IMR-90 (cell line): ENCODE data around the gene CPA3.

ENCODE experiments used
- FOS ChIP-seq: fragments of 150-350 bp; IDR thresholded peaks from 2 replicates; pipeline ENCODE4 v1.6.1; 2016; ENCODE audit warnings: low read depth, low read length
- MAFK ChIP-seq: IDR thresholded peaks from 2 replicates; pipeline ENCODE4 v1.6.1; 2012; ENCODE audit warnings: low read depth, low read length, improper control_type of control experiment
- MXI1 ChIP-seq: IDR thresholded peaks from 2 replicates; pipeline ENCODE4 v1.6.1; 2012; ENCODE audit warnings: low read depth, mild to moderate bottlenecking, low read length, moderate library complexity, borderline replicate concordance
- NFE2L2 ChIP-seq: fragments of 150-350 bp; IDR thresholded peaks from 2 replicates; pipeline ENCODE4 v1.6.1; 2016; ENCODE audit warnings: low read depth, mild to moderate bottlenecking, low read length
- POLR2A ChIP-seq: IDR thresholded peaks from 2 replicates; pipeline ENCODE4 v1.6.1; 2012; ENCODE audit warnings: mild to moderate bottlenecking, low read depth, low read length
- RAD21 ChIP-seq: IDR thresholded peaks from 2 replicates; pipeline ENCODE4 v1.6.1; 2012; ENCODE audit warnings: low read length, improper control_type of control experiment
- RFX5 ChIP-seq: IDR thresholded peaks from 2 replicates; pipeline ENCODE4 v1.8.0; 2012; ENCODE audit warnings: low read depth, mild to moderate bottlenecking, low read length, moderate library complexity
- SMC3 ChIP-seq: fragments of 150-350 bp; IDR thresholded peaks from 2 replicates; pipeline ENCODE4 v1.6.1; 2016; ENCODE audit warnings: low read depth, mild to moderate bottlenecking, antibody characterized with exemption, low read length, moderate library complexity
- TF ChIP-seq, protein P1 (sequence below): conservative IDR thresholded peaks from 2 replicates; pipeline ENCODE4 v1.5.1; 2012; ENCODE audit warnings: mild to moderate bottlenecking, low read depth, low read length, improper control_type of control experiment
- TF ChIP-seq, protein P2 (sequence below): fragments of 150-350 bp; IDR thresholded peaks from 2 replicates; pipeline ENCODE4 v1.6.1; 2017; ENCODE audit warnings: mild to moderate bottlenecking, antibody characterized with exemption, low read length, low read depth
- TF ChIP-seq, protein P3 (sequence below): fragments of 150-350 bp; IDR thresholded peaks from 2 replicates; pipeline ENCODE4 v1.6.1; 2016; ENCODE audit warnings: low read depth, mild to moderate bottlenecking, low read length, moderate library complexity, borderline replicate concordance

DNA sequence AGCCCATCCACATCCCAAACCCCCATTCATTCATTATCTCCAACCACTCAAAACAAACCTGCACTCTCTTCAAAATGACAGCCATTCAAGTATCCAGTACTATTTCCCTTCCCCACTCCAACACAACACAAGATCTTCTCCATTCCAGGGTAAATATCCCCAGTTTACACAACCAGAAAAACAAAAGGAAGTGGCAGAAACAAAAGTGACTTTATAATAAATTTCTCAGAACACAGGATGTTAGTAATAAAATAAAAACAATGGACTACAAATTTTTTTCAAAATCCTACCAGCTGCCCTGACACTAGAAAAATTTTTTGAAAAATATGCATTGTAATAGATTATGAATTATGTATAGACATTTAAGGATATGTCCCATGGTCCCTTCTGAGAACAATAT lies 14.2 kb downstream of the CPA3 start:
- TF ChIP-seq, protein P1, sequence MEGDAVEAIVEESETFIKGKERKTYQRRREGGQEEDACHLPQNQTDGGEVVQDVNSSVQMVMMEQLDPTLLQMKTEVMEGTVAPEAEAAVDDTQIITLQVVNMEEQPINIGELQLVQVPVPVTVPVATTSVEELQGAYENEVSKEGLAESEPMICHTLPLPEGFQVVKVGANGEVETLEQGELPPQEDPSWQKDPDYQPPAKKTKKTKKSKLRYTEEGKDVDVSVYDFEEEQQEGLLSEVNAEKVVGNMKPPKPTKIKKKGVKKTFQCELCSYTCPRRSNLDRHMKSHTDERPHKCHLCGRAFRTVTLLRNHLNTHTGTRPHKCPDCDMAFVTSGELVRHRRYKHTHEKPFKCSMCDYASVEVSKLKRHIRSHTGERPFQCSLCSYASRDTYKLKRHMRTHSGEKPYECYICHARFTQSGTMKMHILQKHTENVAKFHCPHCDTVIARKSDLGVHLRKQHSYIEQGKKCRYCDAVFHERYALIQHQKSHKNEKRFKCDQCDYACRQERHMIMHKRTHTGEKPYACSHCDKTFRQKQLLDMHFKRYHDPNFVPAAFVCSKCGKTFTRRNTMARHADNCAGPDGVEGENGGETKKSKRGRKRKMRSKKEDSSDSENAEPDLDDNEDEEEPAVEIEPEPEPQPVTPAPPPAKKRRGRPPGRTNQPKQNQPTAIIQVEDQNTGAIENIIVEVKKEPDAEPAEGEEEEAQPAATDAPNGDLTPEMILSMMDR: no peak
- no peak for TF ChIP-seq MXI1
- no peak for TF ChIP-seq NFE2L2
- TF ChIP-seq, protein P2, sequence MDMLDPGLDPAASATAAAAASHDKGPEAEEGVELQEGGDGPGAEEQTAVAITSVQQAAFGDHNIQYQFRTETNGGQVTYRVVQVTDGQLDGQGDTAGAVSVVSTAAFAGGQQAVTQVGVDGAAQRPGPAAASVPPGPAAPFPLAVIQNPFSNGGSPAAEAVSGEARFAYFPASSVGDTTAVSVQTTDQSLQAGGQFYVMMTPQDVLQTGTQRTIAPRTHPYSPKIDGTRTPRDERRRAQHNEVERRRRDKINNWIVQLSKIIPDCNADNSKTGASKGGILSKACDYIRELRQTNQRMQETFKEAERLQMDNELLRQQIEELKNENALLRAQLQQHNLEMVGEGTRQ: no peak
- no peak for TF ChIP-seq POLR2A
- TF ChIP-seq, protein P3, sequence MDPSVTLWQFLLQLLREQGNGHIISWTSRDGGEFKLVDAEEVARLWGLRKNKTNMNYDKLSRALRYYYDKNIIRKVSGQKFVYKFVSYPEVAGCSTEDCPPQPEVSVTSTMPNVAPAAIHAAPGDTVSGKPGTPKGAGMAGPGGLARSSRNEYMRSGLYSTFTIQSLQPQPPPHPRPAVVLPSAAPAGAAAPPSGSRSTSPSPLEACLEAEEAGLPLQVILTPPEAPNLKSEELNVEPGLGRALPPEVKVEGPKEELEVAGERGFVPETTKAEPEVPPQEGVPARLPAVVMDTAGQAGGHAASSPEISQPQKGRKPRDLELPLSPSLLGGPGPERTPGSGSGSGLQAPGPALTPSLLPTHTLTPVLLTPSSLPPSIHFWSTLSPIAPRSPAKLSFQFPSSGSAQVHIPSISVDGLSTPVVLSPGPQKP: no peak
- no peak for TF ChIP-seq MAFK
- TF ChIP-seq FOS: no peak
- TF ChIP-seq RFX5: no peak
- no peak for TF ChIP-seq SMC3
- no peak for TF ChIP-seq RAD21
